NCI-H2107 treated with DMSO at 0.1 percent for 48 hours (cell line): ENCODE measurements around the gene D2HGDH.

Source experiments
- DNase-seq: peaks from one replicate; lab custom pipeline; 2025; ENCODE audit not compliant: unreplicated experiment; lab: John Stamatoyannopoulos, UW

D2HGDH gene

DNA sequence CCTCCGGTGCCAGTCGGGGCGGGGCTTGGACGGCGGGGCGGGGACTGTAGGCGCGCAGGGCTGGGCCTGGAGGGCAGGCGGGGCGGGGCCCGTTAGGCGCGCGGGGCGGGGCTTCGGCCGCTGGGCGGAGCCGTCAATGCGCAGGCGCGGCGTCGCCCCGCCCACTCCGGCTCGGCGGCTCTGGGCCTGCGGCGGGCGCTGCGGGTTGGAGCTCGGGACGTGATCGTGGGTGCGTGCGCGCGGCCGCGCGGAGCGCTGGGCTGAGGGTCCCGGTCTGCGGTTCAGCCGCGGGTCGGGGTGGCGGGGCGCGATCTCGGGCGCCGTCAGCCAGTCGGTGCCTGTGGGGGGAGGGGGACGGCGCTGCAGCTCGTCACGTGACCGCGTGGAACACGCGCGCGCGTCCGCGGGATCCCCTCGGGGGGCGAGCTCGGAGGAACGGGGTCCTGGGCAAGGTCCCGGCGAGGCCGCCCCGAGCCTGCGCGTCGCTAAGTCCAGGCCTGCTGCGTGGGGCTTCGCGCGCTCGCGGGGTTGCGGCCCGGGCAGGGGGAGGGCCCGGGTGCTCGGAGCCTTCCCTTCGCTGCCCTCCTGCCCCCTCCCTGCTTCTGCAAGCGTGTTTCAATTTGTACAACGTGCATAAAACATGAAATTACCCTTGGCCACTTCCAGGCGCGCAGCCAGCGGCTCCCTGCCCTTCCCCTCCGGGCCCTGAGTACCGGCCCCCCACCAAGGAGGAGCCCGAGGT lies at the start of gene D2HGDH:
D2HGDH (plus strand) TSS at position 164 of the 742 bp plus-strand sequence. CDS start 595 bp downstream, outside the sequence.
- peak; percentile 47 for DNase-seq

DNA sequence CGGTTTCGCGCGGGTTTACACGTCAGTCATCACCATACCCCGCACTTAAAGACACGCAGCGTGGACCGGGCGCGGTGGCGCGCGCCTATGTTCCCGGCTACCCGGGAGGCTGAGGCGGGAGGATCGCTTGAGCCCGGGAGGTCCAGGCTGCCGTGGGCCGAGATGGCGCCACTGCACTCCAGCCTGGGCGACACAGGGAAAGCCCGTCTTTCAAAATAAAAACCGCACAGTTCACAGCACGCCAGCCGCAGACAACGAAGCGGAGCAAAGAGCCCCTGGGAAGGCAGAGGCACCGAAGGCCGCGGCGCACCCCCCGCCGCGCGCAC lies 48.1 kb upstream of the D2HGDH start:
- DNase-seq = no peak

DNA sequence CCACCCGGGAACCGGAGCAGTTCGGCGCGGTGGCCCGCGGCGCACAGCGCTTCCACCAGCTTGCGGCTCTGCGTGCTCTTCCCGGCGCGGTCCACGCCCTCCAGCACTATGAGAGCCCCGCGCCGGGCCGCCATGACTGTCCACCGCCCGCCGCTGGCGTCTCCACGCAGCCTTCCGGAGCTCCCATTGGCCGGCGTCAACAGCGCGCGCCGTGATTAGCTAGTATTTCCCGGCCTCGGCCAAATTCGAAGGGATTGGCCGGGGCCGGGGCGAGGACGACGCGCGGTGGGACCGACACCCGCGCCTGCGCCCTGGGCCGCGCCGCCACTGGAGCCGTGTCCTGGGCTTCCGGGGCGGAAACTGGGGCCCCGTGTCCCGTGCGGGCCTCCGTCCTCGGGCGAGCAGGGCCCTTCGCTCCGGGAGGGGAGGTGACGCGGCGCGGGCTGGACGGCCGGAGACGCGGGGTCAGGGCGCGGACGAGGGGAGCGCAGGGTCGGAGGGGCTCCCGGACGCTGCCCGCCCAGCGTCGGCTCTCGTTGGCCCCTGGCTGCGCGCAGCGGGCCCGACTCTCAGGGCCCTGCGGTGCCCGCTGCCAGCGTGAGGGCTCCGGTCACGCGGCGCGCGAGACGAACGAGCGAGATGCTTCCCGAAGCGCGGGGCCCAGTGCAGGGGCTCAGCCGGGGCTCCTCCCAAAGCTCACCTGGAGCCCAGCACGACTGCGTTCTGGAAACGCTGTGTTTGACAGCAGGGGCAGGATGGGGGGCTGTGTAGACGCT lies 47.6 kb upstream of the D2HGDH start, which contains the start of gene DTYMK:
DTYMK (minus strand) TSS at position 166 of the 776 bp plus-strand sequence; CDS start at position 134, 32 bp downstream.
- DNase-seq = peak; percentile 90

DNA sequence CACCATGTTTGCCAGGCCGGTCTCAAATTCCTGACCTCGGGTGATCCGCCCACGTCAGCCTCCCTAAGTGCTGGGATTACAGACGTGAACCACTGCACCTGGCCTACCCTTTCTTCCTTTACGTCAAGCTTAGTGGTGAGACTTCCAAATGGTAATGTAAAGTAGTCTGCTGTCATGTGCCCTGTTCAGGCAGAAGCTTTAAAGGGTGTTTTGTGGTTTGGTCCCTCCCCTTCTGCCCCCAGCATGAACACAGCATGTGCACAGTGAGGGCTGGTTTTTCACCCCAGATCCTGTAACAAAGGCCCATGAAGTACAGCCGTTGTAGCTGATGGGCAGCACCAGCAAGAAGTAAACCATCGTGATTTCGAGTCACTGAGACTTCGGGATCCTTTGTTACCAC lies 45.1 kb upstream of the D2HGDH start:
- DNase-seq = no peak

DNA sequence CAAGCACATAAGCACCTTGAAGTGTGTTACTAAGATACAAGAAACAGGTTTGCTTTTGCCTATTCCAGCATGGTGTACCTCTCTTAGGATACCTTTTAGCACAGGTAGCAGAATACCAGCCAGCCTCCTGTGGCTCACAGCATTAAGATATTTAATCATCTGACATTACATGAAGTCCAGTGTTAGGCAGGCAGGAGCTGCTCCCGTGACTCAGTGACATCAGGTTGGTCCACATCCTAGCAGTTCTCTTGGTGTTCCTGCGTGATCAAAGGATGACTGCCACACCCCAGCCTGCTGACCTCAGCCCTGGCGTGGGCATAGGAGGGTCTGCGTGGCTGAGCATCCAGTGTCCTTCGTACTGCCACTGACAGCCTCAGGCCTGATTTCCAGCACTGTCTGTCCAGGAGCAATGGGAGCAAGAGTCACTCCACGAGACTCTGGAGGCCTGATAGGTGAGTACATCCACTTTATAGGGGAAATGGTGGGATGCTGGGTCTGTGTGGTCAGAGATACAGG lies 44.2 kb upstream of the D2HGDH start:
- DNase-seq = no peak

DNA sequence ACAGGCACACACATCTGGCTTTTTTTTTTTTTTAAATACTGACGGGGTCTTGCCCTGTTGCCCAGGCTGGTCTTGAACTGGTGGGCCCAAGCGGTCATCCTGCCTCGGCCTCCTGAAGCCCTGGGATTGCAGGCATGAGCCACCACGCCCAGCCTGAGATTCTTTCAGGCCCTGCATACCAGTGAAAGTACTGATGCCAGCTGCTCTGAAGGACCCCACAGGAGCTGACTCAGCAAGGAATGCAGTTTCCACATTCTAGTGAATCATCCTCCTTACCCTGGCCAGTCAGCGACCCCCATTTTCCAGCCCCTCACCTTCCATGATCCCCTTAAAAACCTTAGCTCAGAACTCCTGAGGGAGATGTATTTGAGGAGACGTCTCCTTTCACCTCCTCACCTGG lies 42.0 kb upstream of the D2HGDH start:
- no peak for DNase-seq

DNA sequence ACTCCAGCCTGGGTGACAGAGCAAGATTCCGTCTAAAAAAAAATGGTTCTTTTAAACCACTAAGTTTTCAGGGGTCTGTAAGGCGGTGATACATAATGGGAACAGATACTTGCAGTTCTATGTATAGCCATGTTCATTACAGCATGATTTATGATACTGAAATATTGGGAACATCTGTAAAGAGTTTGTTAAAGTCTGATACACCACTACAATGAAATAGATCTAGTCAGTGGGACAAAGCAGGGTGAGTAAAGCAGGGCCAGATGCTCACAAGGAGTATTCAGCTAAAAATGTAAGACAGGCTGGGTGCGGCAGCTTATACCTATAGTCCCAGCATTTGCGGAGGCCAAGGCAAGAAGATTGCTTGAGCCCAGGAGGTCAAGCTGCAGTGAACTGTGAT lies 38.8 kb upstream of the D2HGDH start:
- DNase-seq = no peak

DNA sequence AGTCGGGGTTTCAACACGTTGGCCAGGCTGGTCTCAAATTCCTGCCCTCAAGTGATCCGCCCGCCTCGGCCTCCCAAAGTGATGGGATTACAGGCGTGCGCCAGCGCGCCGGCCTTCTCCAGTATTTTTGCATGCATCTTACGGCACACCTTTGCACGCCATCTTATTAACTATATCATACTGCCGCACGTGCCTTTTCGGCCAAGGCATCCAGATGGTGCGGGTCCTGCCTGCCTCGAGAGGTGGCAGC lies 33.4 kb upstream of the D2HGDH start:
- DNase-seq = no peak

DNA sequence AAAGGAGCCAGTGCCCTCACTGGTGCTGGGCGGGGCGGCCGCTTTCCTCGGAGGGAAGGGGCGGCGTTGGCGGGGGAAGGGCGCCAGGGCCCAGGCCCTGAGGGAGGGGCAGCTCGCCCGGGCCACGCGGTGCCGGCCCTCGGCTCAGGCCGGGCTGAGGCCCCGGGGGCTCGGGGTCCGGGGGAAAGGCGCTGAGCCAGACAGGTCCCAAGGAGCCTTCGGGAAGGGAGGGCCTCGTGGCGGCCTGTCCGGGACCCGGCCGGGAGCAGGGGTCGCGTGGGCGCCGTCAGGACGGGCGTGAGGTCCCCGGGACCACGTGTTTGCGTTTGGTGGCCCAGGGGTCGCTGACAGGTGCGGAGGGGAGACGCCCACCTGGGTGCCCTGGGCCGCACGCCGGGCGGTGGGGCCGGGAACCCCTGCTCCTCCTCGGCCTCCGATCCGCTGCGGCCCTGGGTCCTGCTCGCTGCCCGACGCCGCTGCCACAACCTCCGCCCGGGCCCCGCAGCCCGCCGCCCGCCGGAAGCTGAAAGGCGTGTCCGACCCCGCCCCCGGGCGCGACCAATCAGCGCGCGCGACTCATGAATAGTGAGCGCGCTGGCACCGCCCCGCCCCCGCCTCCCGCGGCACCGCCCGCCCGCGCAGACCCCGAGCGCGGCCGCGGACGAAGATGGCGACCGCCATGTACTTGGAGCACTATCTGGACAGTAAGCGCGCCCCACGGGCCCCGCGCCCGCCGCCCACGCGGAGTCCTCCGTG lies 32.9 kb upstream of the D2HGDH start, which contains the start of gene ING5:
ING5 (plus strand) TSS at position 641 of the 756 bp plus-strand sequence; CDS start at position 668, 27 bp downstream.
- peak; percentile 56 for DNase-seq

DNA sequence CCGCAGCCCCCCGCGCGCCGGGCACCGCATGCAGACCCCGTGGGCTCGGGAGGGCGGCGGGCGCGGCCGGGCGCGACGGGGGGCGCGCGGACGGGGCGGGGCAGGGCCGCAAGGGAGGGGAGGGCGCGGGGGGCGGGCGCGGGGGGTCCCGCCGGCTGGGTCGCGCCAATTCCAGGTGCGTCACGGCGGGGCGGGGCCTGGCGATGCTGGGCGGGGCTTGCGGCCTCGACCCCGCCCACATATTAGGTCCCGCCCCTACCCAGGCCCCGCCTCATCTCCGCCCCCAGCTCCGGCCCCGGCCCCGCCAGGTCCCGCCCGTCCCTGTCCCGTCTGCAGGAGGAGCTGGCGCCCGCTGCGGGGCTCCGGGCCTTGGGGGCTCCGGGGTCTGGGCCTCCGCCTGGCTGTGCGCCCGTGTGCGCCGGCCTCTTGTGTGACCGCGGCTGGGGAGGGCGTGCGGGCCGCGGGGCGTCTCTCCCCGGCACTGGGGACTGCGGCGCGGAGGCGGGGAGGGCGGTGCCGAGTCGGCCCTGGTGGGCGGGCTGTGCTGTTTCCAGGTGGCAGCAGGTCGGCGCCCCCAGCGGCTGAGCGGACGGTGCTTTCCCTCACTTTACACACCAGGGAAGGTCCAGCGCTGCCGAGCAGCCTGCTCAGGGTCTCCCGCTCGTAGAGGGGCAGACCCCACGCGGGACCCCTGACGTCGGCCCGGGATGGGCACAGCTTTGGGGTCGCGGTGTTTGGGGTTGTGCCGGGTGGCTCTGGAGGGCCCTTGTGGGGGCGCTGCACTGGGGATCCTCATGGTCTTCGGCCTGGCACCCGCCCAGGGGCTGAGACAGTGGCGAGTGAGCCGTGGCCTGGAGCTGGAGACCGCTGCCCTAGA lies 32.0 kb upstream of the D2HGDH start:
- no peak for DNase-seq

DNA sequence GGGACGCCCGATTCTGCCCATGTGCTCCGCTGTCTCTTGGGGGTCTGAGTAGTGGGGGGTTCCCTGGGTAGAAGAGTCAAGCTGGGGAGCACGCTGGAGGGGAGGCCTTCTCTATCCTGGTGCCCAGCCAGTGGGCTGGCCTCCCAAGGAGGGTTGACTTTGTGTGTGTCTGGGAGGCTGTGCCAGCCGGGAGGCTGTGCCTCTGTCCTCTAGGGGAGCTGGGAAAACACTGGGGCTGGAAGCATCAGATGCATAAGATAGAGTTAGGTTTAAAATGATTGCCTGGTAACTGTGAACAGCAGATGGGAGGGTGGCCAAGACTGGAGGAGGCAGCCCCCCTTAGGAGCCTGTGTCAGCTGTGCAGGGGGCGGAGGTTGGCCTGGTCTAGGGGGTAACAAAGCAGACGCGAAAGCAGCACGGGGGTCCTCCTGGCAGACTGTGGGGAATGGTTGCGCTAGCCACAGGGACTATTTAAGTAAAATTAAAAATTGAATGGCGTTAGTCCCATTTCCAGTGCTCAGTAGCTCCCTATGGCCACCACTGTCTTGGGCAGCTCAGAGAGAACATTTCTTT lies 31.3 kb upstream of the D2HGDH start:
- DNase-seq = no peak

DNA sequence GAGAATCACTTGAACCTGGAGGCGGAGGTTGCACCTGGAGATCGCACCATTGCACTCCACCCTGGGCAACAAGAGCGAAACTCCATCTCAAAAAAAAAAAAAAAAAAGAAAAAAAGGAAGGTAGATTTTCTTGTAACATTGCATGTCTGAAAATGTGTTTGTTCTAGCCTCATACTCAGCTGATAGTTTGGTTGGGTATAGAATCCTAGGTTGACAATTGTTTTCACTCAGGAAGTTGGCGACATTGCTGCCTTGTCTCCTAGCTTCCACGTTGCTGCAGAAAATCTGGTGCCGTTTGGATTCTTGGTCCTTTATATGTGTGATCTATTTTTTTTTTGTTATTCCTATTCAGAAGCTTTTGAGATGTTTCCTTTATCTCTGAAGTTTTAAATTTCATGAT lies 27.9 kb upstream of the D2HGDH start:
- DNase-seq = no peak

DNA sequence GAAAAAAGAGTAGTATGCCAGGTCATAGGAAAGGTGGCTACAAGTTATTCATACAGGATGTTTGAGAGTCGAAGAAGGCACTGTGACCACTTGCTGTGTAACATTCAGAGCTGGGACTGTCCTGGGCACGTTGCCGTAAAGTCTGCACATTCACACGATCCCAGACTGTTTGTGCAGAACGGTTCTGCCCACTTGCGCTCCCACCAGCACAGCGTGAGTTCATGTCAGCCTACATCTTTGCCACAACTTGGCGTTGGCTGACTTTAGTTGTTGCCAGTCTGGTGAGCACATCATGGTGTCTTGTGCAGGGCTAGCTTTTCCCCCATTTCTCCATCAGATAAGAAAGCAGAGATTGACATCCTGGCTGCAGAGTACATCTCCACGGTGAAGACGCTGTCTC lies 25.6 kb upstream of the D2HGDH start:
- no peak for DNase-seq

DNA sequence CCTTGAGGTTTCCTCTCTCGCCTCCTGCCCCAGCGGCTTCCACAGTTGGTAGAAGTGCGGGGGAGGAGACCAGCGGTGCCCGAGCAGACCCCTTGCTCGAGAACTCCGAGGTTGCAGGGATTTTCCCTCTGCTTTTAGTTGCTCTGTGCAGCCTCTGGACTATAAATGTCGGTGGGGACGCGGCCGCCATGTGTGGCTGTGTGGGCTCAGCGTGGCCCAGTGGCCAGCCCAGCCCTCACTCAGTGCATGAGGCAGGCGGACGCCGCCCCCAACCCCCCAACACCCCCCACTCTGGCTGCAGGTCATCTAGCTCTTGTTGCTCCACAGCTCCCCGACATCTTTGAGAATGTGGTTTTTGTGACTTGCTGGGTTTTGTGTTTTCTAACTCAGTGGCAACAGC lies 15.3 kb upstream of the D2HGDH start:
- DNase-seq = no peak

DNA sequence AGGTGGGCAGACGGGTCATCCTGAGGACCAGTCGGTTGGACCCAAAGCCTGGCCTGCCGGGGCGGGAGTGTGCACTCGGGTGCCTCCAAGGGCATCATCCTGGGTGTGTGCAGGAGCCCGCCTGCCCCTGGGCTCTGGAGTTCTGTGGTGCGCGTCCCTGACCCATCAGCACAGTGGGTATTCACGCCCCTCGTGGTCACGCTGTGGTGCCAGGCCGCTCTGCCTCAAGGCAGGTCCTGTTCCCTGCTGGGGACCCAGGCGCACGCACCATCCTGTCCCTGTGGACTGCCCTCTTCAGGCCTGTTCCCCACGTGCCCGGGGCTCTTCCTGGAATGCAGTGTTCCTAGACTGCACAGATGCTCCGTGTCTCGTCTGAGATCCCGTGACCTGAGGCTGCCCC lies 14.3 kb upstream of the D2HGDH start:
- DNase-seq = no peak

DNA sequence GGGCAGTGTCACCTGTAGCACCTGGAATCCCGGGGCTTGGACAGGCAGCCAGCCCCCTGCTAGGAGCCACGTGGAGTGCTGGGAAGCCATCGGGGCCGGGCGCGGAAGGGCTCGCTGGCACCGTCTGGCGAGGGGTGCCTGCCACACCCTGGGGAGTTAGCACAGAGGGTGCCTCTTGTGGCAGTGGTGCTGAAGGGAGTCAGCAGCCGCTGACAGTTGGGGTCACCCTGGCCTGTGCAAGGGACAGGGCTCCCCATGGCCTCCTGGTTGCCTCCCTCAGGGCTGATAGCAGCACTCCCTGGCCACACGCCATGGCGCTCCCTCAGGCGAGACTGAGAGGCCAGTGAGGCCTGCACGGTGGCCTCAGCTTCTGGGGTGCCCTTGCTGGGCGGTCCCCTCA lies 13.9 kb upstream of the D2HGDH start:
- no peak for DNase-seq

DNA sequence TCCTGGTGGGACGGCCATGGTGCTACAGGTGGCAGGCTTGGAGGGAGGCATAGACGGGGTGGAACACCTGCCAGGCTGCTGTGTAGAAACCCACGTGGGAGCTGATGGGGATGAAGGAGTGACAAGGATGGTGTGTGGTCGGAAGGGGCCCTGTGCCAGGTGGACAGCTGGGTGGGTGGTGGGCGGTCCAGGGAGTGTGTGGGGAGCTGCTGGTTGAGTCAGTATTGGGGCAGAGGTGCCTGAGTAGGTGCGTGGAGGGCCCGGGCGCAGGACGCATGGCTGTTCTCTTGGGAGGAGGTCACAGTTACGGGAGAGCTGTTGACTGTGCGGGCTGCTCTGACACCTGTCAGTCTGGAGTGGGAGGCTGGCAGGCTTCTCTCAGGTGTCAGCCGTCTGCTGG lies 12.6 kb upstream of the D2HGDH start:
- no peak for DNase-seq

DNA sequence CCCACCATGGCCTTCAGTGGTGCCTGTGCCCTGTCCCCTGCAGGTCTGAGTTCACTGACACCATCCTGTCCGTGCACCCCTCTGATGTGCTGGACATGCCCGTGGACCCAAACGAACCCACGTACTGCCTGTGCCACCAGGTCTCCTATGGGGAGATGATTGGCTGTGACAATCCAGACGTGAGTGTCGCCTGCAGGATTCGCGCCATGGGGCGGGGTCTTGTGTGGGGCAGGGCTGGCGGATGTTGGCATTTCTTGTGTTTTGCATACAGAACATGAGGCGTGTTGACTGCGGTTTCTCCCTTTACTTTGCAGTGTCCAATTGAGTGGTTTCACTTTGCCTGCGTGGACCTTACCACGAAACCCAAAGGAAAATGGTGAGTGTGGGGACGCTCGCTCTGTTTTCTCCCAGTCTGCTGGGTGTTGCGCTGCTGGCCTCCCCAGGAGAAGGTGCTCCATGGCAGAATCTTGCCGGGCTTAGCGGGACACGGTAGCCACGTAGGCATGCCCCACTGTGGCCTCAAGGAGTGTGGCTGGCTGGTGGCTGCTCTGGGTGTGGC lies 11.5 kb upstream of the D2HGDH start:
- no peak for DNase-seq

DNA sequence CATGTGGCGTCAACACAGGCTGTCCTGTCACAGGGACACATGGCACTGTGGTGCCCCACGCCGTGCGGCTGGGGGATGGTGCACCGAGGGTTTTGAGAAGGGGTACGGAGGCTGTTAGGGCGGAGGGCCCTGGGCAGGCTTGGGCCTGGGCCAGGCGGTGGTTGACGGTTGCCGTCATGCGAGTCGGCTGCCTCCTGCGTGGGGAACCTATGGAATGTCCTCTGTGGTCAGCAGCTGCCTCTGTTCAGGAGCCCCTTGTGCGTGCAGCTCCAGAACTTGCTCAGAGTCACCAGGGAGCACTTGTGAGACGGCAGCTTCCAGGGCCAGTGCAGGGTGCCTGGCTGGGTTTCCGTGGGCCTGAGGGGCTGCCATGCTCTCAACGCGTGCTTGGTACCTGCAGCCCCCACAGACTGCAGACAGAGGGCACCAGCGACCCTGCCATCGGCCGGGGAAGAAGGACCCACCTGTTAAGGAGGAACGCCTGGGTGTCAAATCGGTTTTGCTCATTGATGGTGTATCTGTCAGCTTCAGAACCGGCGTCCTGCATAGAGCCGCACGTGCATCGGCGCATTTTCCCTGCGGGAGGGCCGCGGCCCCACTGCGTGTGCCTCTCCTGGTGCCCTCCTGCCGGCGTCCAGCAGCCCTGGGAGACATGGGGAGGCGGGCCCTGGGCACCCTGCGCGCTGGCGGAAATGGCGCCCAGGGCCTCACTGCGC lies 10.0 kb upstream of the D2HGDH start:
- no peak for DNase-seq
